Cardiac muscle cell (in vitro differentiated cells and primary cell): ENCODE data around the gene ADAMTS7. TPM values are rescaled to one million over a fixed set of nuclear protein-coding genes. Genes with fewer than 3 reads are reported as not detected.
"Not testable (repeated sequence)": the region's sequence is repeated elsewhere in the genome, so short reads cannot be mapped to it uniquely, and the experiment has no call there.

Source experiments
- DNase-seq, 2 donors: peaks; one replicate each; pipeline versions ENCODE4 v3.0.0 to v3.0.0-alpha.2; 2010 to 2017; ENCODE audit warnings: low read depth in 1 of 2, low spot score in 1 of 2
- H3K27ac ChIP-seq: fragments of 200-600 bp; sonication (generic); 2 replicates; pipeline ENCODE4 v1.5.1; 2016
- H3K27me3 ChIP-seq: fragments of 200-600 bp; sonication (generic); 2 replicates; pipeline ENCODE4 v1.6.0; 2016; ENCODE audit warnings: control low read depth
- H3K36me3 ChIP-seq: fragments of 200-600 bp; sonication (generic); 2 replicates; pipeline ENCODE4 v1.5.1; 2016; ENCODE audit warnings: control low read depth
- H3K4me1 ChIP-seq: fragments of 200-600 bp; sonication (generic); 2 replicates; pipeline ENCODE4 v1.8.1; 2017; ENCODE audit warnings: low read depth, mild to moderate bottlenecking, mixed run types
- H3K4me3 ChIP-seq: fragments of 200-600 bp; sonication (generic); 2 replicates; pipeline ENCODE4 v1.5.1; 2016; ENCODE audit warnings: mild to moderate bottlenecking
- H3K9me3 ChIP-seq: fragments of 200-600 bp; sonication (generic); 2 replicates; pipeline ENCODE4 v1.5.1; 2017; ENCODE audit warnings: low read depth, mild to moderate bottlenecking, control low read depth
- polyA plus RNA-seq: library from polyadenylated mRNA; unstranded; fragments of >200 nt; fragmentation: Nextera tagmentation; extraction: Ambion mirVana; gene quantifications from 2 replicates; pipeline ENCODE4 v1.2.1, GENCODE V29; 2016
- total RNA-seq: library from RNA; depleted of rRNA; stranded (reverse); fragments of >200 nt; gene quantifications from 2 replicates; pipeline ENCODE4 v1.2.3, GENCODE V29; 2016
- TF ChIP-seq, protein P1 (sequence below): IDR thresholded peaks from 2 replicates; pipeline ENCODE4 v1.5.1; 2012; ENCODE audit warnings: low read depth, mild to moderate bottlenecking, low read length

ADAMTS7 gene
- total and polyA plus RNA-seq, 2 experiments from 2014 or later, result 11.8 to 35.3 TPM

GRCh38 chr15:78739996-78740903 lies 71.0 kb downstream of the ADAMTS7 start:
- H3K9me3 ChIP-seq, result no peaks in the 10 kb centered on the region
- TF ChIP-seq, protein P1, sequence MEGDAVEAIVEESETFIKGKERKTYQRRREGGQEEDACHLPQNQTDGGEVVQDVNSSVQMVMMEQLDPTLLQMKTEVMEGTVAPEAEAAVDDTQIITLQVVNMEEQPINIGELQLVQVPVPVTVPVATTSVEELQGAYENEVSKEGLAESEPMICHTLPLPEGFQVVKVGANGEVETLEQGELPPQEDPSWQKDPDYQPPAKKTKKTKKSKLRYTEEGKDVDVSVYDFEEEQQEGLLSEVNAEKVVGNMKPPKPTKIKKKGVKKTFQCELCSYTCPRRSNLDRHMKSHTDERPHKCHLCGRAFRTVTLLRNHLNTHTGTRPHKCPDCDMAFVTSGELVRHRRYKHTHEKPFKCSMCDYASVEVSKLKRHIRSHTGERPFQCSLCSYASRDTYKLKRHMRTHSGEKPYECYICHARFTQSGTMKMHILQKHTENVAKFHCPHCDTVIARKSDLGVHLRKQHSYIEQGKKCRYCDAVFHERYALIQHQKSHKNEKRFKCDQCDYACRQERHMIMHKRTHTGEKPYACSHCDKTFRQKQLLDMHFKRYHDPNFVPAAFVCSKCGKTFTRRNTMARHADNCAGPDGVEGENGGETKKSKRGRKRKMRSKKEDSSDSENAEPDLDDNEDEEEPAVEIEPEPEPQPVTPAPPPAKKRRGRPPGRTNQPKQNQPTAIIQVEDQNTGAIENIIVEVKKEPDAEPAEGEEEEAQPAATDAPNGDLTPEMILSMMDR, result peak; percentile 43
- peak; percentile 38 to 86 for DNase-seq

GRCh38 chr15:78739206-78739605 lies 72.1 kb downstream of the ADAMTS7 start:
- H3K4me3 ChIP-seq, result no peak overlapping the region
- no peak overlapping the region for H3K27ac ChIP-seq
- H3K36me3 ChIP-seq, result no peaks in the 10 kb centered on the region
- H3K27me3 ChIP-seq, result no peaks in the 10 kb centered on the region
- no peaks in the 10 kb centered on the region for H3K9me3 ChIP-seq
- H3K4me1 ChIP-seq, result no peaks in the 10 kb centered on the region
- no peak for DNase-seq
- TF ChIP-seq, protein P1, result no peak

More at GRCh38 chr15:78739996-78740903, 71.0 kb downstream of the ADAMTS7 start:
- Histone ChIP-seq H3K36me3 (no peaks in the 10 kb centered on the region), H3K27ac (no peak overlapping the region), H3K4me3 (no peak overlapping the region), H3K27me3 (no peaks in the 10 kb centered on the region), H3K4me1 (no peaks in the 10 kb centered on the region)

DNA sequence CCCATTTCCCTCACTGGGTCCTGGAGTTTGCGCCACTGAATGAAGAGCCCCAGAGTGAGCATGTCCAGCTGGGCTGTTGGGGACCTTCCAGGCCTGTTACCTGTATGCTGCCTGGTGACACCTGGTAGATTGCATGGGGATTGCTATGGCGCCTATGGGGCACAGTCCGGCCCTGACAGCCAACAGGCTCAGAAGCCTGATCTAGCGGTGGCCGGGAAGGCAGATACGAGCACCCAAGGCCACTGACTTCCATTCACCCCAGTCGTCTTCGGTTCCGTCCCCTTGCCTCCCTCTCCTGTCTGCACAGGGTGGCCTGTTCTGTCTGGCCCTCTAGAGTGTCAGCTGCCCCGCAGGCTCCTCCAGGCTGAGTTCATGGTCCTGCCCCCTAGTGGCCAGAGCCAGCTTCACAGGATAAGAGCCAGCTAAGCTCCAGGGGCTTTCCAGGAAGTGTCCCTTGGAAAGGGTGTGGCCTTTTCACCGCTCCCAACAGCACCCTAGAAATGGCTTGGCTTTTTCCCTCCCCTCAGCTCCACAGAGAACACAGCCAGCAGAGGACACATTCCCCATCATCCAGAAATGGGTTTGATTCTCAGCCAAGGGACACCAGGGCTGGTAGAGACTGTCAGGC lies 73.2 kb downstream of the ADAMTS7 start:
- H3K4me3 ChIP-seq, H3K36me3 ChIP-seq, H3K27ac ChIP-seq, H3K27me3 ChIP-seq, H3K9me3 ChIP-seq, H3K4me1 ChIP-seq: not testable (repeated sequence)
- peak; percentile 18 to 62 for DNase-seq
- TF ChIP-seq, protein P1, result peak; percentile 76

- Histone ChIP-seq H3K27me3 (no peaks in the 10 kb centered on the region), H3K27ac (no peak overlapping the region), H3K4me1 (no peaks in the 10 kb centered on the region), H3K9me3 (no peaks in the 10 kb centered on the region), H3K4me3 (no peak overlapping the region), H3K36me3 (no peaks in the 10 kb centered on the region)
- no peak for DNase-seq
- TF ChIP-seq, protein P1, result no peak
These were observed 74.0 kb downstream of the ADAMTS7 start for GRCh38 chr15:78737187-78737820.

- H3K4me1 ChIP-seq, H3K27ac ChIP-seq, DNase-seq, H3K9me3 ChIP-seq, H3K36me3 ChIP-seq, H3K4me3 ChIP-seq, H3K27me3 ChIP-seq: not testable (repeated sequence)
These were observed 75.0 kb downstream of the ADAMTS7 start for GRCh38 chr15:78736286-78736685.
